WERI-Rb-1 (cell line): Measurements from ENCODE around the gene EDN1.

Experiments
- DNase-seq: peaks from one replicate; pipeline ENCODE4 v3.0.0-alpha.2; 2020
- H3K27ac ChIP-seq: fragments of 250-450 bp; sonication (Bioruptor Pico); 2 replicates; pipeline ENCODE4 v1.5.1; 2020; ENCODE audit warnings: mild to moderate bottlenecking, moderate library complexity
- H3K27me3 ChIP-seq: fragments of 250-450 bp; sonication (Bioruptor Pico); 2 replicates; pipeline ENCODE4 v1.5.1; 2021; ENCODE audit warnings: mild to moderate bottlenecking, low read depth, moderate library complexity; ENCODE audit not compliant: insufficient read depth, severe bottlenecking
- H3K36me3 ChIP-seq: fragments of 250-450 bp; sonication (Bioruptor Pico); 2 replicates; pipeline ENCODE4 v1.5.1; 2020; ENCODE audit warnings: mild to moderate bottlenecking, moderate library complexity
- H3K4me3 ChIP-seq: 2 replicates; pipeline ENCODE4 v1.5.1; 2011; ENCODE audit warnings: low read depth, mild to moderate bottlenecking, control low read depth, low read length
- H3K9me3 ChIP-seq: fragments of 250-450 bp; sonication (Bioruptor Pico); 2 replicates; pipeline ENCODE4 v1.5.1; 2021; ENCODE audit warnings: mild to moderate bottlenecking, moderate library complexity; ENCODE audit not compliant: severe bottlenecking
- TF ChIP-seq, protein P1 (sequence below): IDR thresholded peaks from 2 replicates; pipeline ENCODE4 v1.5.1; 2011; ENCODE audit warnings: low read depth, mild to moderate bottlenecking, control low read depth, inconsistent platforms, low read length

Gene EDN1

GRCh38 chr6:12293235-12293930 lies 3.2 kb downstream of the EDN1 start:
- Histone ChIP-seq H3K27me3 (peaks cover 45% of the 10 kb centered on the region), H3K36me3 (no peaks in the 10 kb centered on the region), H3K9me3 (no peaks in the 10 kb centered on the region), H3K4me3 (no peak overlapping the region), H3K27ac (no peak overlapping the region)
- TF ChIP-seq, protein P1, sequence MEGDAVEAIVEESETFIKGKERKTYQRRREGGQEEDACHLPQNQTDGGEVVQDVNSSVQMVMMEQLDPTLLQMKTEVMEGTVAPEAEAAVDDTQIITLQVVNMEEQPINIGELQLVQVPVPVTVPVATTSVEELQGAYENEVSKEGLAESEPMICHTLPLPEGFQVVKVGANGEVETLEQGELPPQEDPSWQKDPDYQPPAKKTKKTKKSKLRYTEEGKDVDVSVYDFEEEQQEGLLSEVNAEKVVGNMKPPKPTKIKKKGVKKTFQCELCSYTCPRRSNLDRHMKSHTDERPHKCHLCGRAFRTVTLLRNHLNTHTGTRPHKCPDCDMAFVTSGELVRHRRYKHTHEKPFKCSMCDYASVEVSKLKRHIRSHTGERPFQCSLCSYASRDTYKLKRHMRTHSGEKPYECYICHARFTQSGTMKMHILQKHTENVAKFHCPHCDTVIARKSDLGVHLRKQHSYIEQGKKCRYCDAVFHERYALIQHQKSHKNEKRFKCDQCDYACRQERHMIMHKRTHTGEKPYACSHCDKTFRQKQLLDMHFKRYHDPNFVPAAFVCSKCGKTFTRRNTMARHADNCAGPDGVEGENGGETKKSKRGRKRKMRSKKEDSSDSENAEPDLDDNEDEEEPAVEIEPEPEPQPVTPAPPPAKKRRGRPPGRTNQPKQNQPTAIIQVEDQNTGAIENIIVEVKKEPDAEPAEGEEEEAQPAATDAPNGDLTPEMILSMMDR, result no peak
- DNase-seq, result no peak

DNA sequence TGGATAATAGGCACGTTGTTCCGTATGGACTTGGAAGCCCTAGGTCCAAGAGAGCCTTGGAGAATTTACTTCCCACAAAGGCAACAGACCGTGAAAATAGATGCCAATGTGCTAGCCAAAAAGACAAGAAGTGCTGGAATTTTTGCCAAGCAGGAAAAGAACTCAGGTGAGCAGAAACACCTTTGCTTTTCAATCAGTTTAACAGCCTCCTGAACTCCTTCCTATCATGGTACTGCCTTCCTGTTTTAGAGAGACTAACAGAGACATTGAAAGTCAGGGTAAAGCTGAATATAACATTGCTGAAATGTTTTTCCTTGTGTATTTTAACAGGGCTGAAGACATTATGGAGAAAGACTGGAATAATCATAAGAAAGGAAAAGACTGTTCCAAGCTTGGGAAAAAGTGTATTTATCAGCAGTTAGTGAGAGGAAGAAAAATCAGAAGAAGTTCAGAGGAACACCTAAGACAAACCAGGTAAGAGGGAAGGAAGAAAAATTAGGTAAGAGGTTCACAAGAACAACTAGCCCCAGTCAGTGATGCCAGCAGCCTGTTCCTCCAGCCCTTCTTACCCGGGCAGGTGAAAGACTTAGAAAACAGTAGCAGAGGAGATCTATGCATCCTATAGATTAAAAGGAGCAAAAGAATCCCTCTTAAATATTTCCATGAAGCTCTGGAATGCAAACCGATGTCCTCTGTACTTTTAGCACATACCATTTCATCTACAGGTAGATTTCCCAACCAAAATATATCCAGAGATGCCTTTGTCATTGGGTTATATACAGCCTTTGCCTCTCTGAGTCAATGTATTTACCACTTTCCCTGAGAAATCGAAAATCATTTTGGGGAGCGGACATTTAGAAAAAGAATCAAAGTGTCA lies 4.0 kb downstream of the EDN1 start:
- TF ChIP-seq, protein P1, result no peak
- Histone ChIP-seq H3K27ac (no peak overlapping the region), H3K9me3 (no peaks in the 10 kb centered on the region), H3K36me3 (no peaks in the 10 kb centered on the region), H3K27me3 (peaks cover 39% of the 10 kb centered on the region), H3K4me3 (no peak overlapping the region)
- no peak for DNase-seq

DNA sequence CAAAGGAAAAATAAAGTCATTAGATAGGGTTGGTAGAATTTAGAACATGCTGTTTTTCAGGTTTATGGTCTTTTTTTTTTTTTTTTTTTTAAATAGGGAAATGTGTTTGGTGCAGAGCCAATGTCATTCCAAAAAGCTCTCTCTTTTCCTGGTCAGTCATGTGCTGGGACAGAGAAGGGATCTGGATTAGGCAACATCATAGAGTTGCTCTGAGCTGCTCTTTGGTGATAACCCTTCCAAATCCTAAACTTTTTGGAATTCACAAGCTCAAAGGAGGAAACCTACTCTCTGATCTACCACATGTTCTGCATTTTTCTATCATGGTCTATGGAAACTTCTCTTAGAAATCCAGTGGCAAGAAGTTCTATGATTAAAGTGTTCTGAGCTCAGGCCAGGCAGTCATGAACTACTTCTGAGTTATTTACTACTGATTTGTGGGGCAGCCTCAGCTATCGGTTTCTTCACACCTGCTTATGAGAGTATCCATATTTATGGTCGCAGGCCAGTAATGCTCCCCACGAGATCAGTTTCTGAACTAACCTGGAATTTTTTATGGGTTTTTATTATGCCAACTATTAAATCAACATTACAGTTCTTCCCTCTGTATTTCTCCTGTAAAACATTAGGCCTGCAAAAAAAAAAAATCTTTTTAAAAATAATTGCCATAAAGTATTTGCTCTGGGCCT lies 4.8 kb downstream of the EDN1 start:
- Histone ChIP-seq H3K9me3 (no peaks in the 10 kb centered on the region), H3K36me3 (no peaks in the 10 kb centered on the region), H3K27me3 (peaks cover 33% of the 10 kb centered on the region), H3K4me3 (no peak overlapping the region), H3K27ac (no peak overlapping the region)
- TF ChIP-seq, protein P1, result no peak
- DNase-seq, result no peak

GRCh38 chr6:12295558-12296254 lies 5.5 kb downstream of the EDN1 start:
- peaks cover 29% of the 10 kb centered on the region for H3K27me3 ChIP-seq
- H3K9me3 ChIP-seq, result no peaks in the 10 kb centered on the region
- DNase-seq, result no peak
- H3K27ac ChIP-seq, result no peak overlapping the region
- H3K4me3 ChIP-seq, result no peak overlapping the region
- TF ChIP-seq, protein P1, result no peak
- no peaks in the 10 kb centered on the region for H3K36me3 ChIP-seq

DNA sequence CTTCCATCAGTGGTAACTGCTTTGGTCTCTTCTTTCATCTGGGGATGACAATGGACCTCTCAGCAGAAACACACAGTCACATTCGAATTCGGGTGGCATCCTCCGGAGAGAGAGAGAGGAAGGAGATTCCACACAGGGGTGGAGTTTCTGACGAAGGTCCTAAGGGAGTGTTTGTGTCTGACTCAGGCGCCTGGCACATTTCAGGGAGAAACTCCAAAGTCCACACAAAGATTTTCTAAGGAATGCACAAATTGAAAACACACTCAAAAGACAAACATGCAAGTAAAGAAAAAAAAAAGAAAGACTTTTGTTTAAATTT lies 6.1 kb downstream of the EDN1 start:
- DNase-seq, result no peak
- TF ChIP-seq, protein P1, result no peak
- no peaks in the 10 kb centered on the region for H3K9me3 ChIP-seq
- no peak overlapping the region for H3K4me3 ChIP-seq
- peaks cover 24% of the 10 kb centered on the region for H3K27me3 ChIP-seq
- no peak overlapping the region for H3K27ac ChIP-seq
- H3K36me3 ChIP-seq, result no peaks in the 10 kb centered on the region
